OCI-LY3 (cell line): ENCODE measurements around the gene DNAH11.

Experiments used
- H2AFZ ChIP-seq: fragments of 200-600, 300-600 bp; shearing (Covaris generic); 2 replicates; pipeline ENCODE4 v1.6.0; 2014; ENCODE audit warnings: antibody characterized with exemption, low read depth, low read length
- H3K27ac ChIP-seq: fragments of 200-600, 300-600 bp; sonication (generic); 2 replicates; pipeline ENCODE4 v1.5.1; 2014; ENCODE audit warnings: mild to moderate bottlenecking, low read length, moderate library complexity, mixed read lengths
- H3K27me3 ChIP-seq: fragments of 200-600, 300-600 bp; sonication (generic); 2 replicates; pipeline ENCODE4 v1.6.1; 2014; ENCODE audit warnings: low read depth, low read length, mixed read lengths
- H3K36me3 ChIP-seq: fragments of 200-600, 300-600 bp; sonication (generic); replicated peaks from 2 replicates; pipeline ENCODE3; 2014; ENCODE audit warnings: low read depth, low read length, mixed read lengths
- H3K4me1 ChIP-seq: fragments of 300-600, 200-600 bp; sonication (generic); 2 replicates; pipeline ENCODE4 v1.6.1; 2014; ENCODE audit warnings: low read length, mixed read lengths
- H3K4me2 ChIP-seq: fragments of 200-600, 300-600 bp; sonication (generic); 2 replicates; pipeline ENCODE4 v1.6.1; 2014; ENCODE audit warnings: low read length, mixed read lengths
- H3K4me3 ChIP-seq: fragments of 300-600, 200-600 bp; sonication (generic); 2 replicates; pipeline ENCODE4 v1.5.1; 2014; ENCODE audit warnings: antibody characterized with exemption, mild to moderate bottlenecking, low read length, moderate library complexity
- H3K79me2 ChIP-seq: fragments of 300-600, 200-600 bp; shearing (Covaris generic); 2 replicates; pipeline ENCODE4 v1.6.1; 2014; ENCODE audit warnings: mild to moderate bottlenecking, low read length, mixed read lengths
- H3K9ac ChIP-seq: fragments of 300-600, 200-600 bp; shearing (Covaris generic); 2 replicates; pipeline ENCODE4 v1.6.0; 2014; ENCODE audit warnings: mild to moderate bottlenecking, low read length, moderate library complexity
- H3K9me3 ChIP-seq: fragments of 200-600, 300-600 bp; shearing (Covaris generic); 2 replicates; pipeline ENCODE4 v1.6.1; 2014; ENCODE audit warnings: low read length, mixed read lengths; ENCODE audit not compliant: insufficient read depth
- H4K20me1 ChIP-seq: fragments of 200-600, 300-600 bp; sonication (generic); 2 replicates; pipeline ENCODE4 v1.6.1; 2016; ENCODE audit warnings: low read length, mixed read lengths; ENCODE audit not compliant: insufficient read depth
- EZH2phosphoT487 ChIP-seq: fragments of 200-600 bp; shearing (Covaris generic); IDR thresholded peaks from 2 replicates; pipeline ENCODE4 v1.6.1; 2018; ENCODE audit warnings: antibody characterized with exemption, mixed run types, low read depth
- TF ChIP-seq, protein P1 (sequence below): fragments of 200-600, 300-600 bp; sonication (generic); IDR thresholded peaks from 2 replicates; pipeline ENCODE4 v1.5.1; 2014; ENCODE audit warnings: antibody characterized with exemption, low read length, low read depth

DNAH11 gene

DNA sequence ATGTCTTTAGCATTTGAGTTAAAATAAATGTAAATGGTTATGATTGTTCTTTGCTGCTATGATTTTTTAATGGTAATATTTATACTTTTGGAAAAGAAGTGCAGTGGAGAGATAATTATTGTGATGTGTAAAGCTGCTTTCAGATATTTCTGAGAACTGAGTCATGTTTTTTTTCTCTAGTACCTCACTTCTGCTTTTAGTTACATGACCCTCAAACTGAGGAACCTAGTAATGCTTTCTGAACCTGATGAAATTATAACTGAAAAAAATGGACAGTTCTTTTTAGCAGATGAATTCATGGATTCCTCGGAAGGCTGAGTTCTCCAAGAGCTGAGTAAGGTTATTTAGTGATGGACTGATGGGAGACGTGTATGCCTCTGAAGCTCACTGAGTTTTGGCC lies 235.1 kb downstream of the DNAH11 start:
- H3K4me1 ChIP-seq, result peaks cover 8% of the 10 kb centered on the region
- no peak overlapping the region for H3K4me3 ChIP-seq
- no peaks in the 10 kb centered on the region for H4K20me1 ChIP-seq
- peak overlapping the region; percentile 20; the same call in 1 of the 2 replicates for H3K4me2 ChIP-seq
- TF ChIP-seq, protein P1, sequence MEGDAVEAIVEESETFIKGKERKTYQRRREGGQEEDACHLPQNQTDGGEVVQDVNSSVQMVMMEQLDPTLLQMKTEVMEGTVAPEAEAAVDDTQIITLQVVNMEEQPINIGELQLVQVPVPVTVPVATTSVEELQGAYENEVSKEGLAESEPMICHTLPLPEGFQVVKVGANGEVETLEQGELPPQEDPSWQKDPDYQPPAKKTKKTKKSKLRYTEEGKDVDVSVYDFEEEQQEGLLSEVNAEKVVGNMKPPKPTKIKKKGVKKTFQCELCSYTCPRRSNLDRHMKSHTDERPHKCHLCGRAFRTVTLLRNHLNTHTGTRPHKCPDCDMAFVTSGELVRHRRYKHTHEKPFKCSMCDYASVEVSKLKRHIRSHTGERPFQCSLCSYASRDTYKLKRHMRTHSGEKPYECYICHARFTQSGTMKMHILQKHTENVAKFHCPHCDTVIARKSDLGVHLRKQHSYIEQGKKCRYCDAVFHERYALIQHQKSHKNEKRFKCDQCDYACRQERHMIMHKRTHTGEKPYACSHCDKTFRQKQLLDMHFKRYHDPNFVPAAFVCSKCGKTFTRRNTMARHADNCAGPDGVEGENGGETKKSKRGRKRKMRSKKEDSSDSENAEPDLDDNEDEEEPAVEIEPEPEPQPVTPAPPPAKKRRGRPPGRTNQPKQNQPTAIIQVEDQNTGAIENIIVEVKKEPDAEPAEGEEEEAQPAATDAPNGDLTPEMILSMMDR, result no peak
- TF ChIP-seq EZH2phosphoT487, result no peak
- no peak overlapping the region for H2AFZ ChIP-seq
- no peaks in the 10 kb centered on the region for H3K9me3 ChIP-seq
- no peak overlapping the region for H3K27ac ChIP-seq
- no peaks in the 10 kb centered on the region for H3K79me2 ChIP-seq
- H3K9ac ChIP-seq, result no peak overlapping the region
- no peaks in the 10 kb centered on the region for H3K27me3 ChIP-seq
- H3K36me3 ChIP-seq, result no peaks in the 10 kb centered on the region

DNA sequence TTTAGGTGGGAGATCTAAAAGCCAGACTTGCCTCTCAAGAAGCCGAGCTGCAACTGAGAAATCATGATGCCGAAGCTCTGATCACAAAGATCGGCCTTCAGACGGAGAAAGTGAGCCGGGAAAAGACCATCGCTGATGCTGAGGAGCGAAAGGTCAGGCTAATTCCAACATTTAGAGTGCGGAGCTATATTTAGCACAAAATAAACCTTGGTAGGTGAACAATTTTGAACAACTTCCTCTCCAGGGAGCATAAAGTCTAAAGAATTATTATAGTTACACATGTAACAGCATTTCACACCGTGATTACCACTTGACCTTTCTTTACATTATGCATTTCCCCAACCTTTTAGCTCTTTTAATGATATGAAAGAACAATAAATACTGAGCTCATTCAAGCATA lies 236.1 kb downstream of the DNAH11 start:
- H3K9ac ChIP-seq, result no peak overlapping the region

DNA sequence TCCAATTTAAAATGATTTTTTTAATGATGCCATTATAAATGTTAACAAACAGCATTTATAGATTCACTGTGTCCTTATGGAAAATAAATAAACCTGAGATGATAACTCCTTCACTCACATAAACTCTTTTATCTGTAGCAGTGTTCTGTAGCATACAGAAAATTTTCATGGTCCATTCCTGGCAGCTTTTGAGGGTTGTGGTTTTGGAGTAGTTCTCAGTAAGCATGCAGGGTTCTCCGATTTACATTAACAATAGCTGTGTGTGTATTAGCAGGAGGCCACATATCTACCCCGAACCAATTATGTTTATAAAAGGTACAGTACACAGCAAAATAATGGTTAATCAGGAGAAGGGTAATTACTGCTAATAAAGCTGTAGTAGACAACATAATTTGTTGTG lies 240.2 kb downstream of the DNAH11 start:
- Histone ChIP-seq H3K9me3 (no peaks in the 10 kb centered on the region), H4K20me1 (no peaks in the 10 kb centered on the region), H3K9ac (no peak overlapping the region), H3K4me1 (peaks cover 4% of the 10 kb centered on the region), H3K27ac (no peak overlapping the region), H3K4me3 (no peak overlapping the region), H3K4me2 (no peak overlapping the region), H3K36me3 (no peaks in the 10 kb centered on the region), H2AFZ (no peak overlapping the region), H3K79me2 (no peaks in the 10 kb centered on the region), H3K27me3 (no peaks in the 10 kb centered on the region)
- TF ChIP-seq EZH2phosphoT487, result no peak
- TF ChIP-seq, protein P1, result no peak

More for the DNA sequence above, 236.1 kb downstream of the DNAH11 start:
- no peaks in the 10 kb centered on the region for H3K36me3 ChIP-seq
- H2AFZ ChIP-seq, result no peak overlapping the region
- no peaks in the 10 kb centered on the region for H3K79me2 ChIP-seq
- H3K4me2 ChIP-seq, result no peak overlapping the region
- TF ChIP-seq, protein P1, result no peak
- no peak for TF ChIP-seq EZH2phosphoT487
- H3K9me3 ChIP-seq, result no peaks in the 10 kb centered on the region
- no peaks in the 10 kb centered on the region for H4K20me1 ChIP-seq
- H3K27ac ChIP-seq, result no peak overlapping the region
- no peaks in the 10 kb centered on the region for H3K27me3 ChIP-seq
- H3K4me1 ChIP-seq, result peaks cover 8% of the 10 kb centered on the region
- no peak overlapping the region for H3K4me3 ChIP-seq

DNA sequence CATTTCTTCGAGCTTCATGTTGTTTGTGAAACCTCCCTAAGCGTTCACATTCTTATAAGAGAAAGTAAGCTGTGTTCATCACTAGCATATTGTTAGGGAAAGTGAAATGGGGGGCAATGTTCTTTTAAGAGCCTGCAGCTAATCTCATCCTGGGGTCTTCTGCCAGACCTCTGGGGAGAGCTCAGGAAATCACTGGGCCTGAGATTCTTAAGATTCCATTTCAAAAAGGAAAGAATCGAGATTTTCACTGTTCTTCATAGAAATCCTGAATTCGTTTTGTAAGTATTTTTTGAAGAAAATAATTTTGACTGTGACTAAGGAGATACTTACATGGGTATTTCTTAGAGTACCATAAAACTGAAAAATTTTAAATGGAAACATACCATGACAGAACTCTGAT lies 242.2 kb downstream of the DNAH11 start:
- H3K4me3 ChIP-seq, result no peak overlapping the region
- no peaks in the 10 kb centered on the region for H3K27me3 ChIP-seq
- no peaks in the 10 kb centered on the region for H3K9me3 ChIP-seq
- H4K20me1 ChIP-seq, result no peaks in the 10 kb centered on the region
- TF ChIP-seq, protein P1, result no peak
- TF ChIP-seq EZH2phosphoT487, result no peak
- no peaks in the 10 kb centered on the region for H3K36me3 ChIP-seq
- no peaks in the 10 kb centered on the region for H3K79me2 ChIP-seq
- H3K4me2 ChIP-seq, result no peak overlapping the region
- no peak overlapping the region for H2AFZ ChIP-seq
- no peaks in the 10 kb centered on the region for H3K4me1 ChIP-seq
- no peak overlapping the region for H3K9ac ChIP-seq
- no peak overlapping the region for H3K27ac ChIP-seq
